NCI-H524 (cell line): ENCODE results near the gene ZFPM1.

Source experiments
- DNase-seq, 2 experiments: peaks; one replicate each; lab custom pipeline; 2025; lab: John Stamatoyannopoulos, UW

ZFPM1 gene

DNA sequence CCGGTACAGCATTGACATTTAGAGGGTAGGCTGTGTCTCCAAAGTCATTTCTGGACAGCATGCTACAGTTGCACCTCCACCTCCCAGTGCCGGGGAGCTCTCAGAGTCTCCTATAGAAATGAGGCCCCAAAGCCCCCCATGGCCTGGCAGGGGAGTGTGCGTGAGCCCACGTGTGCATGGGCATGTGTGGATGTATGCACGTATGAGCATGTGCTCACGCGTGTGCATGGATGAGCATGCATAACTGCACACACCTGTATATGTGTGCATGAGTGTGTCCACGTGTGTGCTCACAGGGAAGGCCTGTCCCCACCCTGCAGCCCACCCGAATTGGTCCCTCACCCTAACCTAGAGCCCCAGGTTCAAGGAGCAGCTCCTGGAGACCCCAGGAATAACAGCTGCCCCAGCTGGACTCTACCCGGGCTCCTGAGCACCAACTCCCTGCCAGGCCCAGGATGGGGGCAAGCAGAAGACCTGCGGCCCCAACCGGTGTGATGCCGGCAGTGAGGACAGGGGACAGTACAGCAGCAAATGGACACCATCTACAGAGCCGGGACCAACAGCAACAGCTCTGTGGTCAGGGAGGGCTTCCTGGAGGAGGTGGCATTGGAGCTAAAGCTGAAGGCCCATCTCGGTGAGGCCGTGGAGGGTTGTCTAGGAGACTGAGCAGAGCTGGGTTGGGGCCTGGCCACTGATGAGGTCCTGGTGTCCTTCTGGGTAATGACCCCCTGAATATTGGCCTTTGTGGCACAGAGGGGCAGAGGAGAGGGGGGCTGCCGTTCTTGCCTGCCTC, 35.2 kb upstream of the ZFPM1 start:
- no peak for DNase-seq

DNA sequence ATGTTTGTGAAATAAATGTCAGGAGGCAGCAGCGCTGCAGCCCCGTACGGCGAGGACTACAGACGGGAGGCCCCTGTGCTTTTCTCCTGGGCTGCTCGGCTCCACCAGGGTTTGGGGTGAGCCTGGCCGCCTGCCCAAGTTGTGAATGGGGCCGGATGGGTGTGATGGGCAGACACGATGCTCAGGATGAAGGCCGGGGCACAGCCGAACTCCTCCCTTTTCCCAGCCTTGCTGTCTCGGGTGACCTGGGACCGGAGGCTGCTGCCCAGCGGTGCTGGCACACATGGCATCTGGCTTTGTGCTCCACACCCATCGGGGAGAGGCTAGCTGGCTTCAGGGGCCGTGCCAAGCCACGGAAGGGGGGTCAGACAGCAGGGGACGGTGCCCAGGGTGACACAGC, 34.2 kb upstream of the ZFPM1 start:
- DNase-seq: no peak

DNA sequence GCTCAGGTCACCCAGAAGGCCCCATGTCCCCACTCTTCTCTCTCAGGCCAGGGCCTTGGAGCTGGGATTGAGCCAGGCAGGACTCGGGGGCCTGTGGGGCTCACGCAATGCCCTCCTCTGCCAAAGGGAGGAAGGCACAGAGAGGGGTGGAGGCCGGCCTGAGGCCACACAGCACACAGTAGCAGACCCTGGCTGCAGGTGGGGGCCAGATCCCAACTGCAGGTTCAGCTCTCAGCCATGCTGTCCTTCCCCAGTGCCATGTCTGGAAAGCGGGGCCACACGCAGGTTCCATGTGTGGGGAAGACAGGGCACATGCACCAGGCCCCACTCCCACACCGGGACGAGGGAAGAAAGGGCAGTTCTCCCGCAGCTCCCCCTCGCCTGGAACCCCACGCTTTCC, 33.3 kb upstream of the ZFPM1 start:
- DNase-seq: no peak

DNA sequence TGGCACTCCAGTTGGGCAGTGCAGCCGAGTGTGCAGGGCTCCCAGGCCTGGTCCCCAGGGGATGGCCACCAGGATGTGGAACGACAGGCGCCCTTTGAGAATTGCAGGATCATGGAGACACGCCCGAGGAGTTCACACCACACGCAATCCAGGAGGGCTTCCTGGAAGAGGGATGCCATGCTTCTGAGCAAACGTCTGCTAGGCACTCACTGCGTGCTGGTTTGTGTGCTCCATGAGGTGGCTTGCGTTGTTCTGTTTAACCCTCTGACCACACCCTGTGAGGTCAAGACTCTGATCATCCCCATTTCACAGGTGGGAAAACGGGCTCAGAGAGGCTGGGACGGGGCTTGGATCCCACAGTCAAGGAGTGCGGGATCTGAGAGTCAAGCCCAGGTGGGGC, 32.6 kb upstream of the ZFPM1 start:
- DNase-seq: no peak

DNA sequence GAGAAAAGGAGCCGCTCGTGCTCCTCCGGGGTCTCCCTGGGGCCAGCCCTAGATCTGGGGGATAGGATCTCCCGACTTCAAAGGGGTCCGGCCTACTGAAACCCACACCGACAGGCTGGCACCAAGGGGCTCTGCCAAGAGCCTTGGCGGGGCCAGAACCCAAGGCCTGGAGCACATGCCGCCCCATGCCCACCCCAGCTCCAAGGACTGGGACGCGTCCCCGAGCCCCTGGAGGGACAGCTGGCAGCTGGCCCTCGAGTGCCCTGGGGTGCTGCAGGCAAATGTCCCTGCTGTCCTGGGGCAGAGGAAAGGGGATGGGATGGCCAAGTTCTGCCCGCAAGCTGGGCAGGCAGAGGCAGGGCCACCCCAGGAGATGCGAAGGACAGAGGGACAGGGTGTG, 31.8 kb upstream of the ZFPM1 start:
- DNase-seq: no peak

DNA sequence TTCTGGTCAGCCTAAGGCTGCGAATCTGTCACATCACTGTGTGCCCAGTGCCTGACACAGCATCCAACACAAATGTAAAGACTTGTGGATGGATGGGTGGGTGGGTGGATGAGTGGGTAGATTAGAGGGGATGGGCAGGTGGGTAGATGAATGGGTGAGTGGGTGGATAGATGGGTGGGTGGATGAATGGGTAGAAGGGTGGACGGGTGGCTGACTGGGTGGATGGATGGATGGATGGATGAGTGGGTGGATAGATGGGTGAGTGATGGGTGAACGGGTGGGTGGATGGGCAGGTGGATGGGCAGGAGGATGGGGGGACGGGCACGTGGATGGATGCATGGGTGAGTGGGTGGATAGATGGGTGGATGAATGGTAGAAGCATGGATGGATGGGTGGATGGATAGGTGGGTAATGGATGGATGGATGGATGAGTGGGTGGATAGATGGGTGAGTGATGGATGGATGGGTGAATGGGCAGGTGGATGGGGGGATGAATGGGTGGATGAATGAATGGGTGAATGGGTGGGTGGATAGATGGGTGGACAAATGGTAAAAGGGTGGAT, 31.1 kb upstream of the ZFPM1 start:
- no peak for DNase-seq

DNA sequence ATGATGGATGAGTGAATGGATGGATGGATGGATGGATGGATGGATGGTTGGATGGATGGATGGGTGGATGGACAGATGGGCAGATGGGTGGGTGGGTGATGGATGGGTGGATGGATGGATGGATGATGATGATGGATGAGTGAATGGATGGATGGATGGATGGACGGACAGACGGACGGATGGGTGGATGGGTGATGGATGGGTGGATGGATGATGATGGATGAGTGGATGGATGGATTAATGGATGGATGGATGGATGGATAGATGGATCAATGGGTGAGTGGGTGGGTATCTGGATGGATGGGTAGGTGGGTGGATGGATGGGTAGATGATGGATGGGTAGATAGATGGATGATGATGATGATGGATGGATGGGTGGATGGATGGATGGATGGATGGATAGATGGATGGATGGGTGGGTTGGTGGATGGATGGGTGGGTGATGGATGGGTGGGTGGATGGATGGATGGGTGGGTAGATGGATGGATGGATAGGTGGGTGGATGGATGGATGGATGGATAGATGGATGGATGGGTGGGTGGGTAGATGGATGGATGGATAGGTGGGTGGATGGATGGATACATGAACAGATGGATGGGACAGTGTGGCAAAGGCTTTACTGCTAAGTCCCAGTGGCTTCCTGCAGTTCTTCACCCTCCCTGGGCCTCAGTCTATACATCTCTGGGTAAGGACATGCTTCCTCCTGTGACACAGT, 30.2 kb upstream of the ZFPM1 start:
- no peak for DNase-seq

DNA sequence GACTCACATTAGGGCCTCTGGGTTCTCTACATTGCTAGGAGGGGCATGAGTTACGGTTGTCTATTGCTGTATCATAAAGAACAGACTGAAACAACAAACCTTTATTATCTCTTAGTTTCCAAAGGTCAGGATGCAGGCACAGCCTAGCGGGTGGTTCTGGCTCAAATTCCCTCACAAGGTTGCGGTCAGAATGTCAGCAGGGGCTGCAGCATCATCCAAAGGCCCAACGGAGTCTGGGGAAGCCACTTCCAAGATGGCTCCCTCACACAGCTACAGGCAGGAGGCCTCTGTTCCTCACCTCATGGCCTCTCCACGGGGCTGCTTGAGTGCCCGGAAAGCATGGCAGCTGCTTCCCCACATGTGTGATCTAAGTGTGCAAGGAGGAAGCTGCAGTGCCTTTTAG, 29.6 kb upstream of the ZFPM1 start:
- DNase-seq: no peak

DNA sequence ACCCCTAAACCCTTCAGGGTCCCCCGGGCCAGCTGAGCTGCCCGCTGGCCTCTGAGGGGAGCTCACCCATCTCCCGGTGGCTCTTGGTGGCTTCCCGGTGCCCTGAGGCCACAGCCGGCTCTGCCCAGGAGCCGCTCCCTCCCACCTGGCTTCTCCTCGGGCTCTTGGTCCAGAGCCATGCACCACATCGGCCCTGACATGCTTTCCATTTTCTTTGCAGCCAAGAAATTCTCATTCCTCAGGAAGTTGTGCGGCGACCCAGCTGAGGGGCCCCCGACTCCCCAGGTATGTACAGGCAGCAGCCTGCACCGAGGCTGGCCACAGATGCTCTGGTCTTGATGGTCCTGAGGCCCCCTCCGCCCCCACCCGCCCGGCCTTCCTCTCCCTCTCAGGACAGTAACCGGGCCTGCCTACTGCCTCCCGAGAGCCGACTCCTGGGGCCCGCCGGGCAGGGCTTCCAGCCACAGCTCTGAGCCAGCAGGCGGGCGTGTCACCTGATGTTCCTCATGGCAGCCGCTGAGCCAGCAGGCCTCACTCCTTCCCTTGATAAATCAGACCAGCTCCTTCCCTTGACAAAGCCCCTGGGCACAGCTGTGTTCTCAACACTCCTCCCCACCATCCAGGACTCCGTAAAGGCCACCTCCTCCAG, 28.4 kb upstream of the ZFPM1 start:
- no peak for DNase-seq

DNA sequence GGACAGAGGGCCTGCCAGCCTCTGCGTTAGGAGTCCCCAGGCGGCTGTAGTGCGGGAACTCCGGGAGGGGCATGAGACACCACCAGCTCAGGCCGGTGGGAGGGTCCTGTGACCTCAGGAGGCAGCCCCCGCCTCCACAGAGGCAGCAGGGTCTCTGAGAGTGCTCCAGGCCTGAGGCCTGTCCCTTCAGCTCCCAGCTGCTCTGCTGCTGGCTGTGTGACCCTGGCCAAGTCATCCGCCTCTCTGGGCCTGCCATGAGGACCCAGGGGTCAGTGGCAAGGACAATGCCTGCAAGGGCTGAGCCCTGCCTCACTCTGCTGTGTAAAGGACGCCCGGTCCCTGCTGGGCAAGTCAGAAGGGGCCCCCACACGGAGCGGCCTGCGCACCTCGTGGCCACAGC, 27.1 kb upstream of the ZFPM1 start:
- no peak for DNase-seq

DNA sequence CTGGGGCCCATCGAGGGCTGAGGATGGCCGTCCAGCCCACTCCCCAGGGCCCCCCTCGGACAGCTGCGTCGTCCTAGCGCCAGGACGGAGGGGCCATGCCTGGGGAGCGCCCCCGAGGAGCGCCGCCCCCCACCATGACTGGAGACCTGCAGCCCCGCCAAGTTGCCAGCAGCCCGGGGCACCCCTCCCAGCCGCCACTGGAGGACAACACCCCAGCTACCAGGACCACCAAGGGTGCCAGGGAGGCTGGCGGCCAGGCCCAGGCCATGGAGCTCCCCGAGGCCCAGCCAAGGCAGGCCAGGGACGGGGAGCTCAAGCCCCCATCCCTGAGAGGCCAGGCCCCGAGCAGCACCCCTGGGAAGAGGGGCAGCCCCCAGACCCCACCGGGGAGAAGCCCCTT, 25.7 kb upstream of the ZFPM1 start:
- DNase-seq: no peak

DNA sequence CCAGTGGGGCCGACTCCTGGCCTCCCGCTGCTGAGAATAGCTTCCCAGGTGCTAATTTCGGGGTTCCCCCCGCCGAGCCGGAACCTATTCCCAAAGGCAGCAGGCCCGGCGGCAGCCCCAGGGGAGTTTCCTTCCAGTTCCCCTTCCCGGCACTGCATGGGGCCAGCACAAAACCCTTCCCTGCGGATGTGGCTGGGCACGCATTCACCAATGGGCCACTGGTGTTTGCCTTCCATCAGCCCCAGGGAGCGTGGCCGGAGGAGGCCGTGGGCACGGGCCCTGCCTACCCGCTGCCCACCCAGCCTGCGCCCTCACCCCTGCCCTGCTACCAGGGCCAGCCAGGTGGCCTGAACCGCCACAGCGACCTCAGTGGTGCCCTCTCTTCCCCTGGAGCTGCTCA, 24.9 kb upstream of the ZFPM1 start:
- DNase-seq: no peak

DNA sequence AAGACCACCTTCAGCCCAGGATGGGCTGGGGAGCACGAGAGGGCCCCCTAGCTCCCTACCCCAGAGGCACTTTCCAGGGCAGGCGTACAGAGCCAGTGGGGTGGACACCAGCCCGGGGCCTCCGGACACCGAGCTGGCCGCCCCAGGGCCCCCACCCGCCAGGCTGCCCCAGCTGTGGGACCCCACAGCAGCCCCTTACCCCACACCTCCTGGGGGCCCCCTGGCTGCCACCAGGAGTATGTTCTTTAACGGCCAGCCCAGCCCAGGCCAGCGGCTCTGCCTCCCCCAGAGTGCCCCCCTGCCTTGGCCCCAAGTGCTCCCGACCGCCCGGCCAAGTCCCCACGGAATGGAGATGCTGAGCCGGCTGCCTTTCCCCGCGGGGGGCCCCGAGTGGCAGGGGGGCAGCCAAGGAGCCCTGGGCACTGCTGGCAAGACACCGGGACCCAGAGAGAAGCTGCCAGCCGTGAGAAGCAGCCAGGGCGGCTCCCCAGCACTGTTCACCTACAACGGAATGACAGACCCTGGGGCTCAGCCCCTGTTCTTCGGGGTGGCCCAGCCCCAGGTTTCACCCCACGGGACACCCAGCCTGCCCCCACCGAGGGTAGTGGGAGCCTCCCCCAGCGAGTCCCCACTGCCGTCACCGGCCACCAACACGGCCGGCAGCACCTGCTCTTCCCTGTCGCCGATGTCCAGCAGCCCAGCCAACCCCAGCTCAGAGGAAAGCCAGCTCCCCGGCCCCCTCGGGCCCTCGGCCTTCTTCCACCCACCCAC, 24.3 kb upstream of the ZFPM1 start:
- DNase-seq: no peak

DNA sequence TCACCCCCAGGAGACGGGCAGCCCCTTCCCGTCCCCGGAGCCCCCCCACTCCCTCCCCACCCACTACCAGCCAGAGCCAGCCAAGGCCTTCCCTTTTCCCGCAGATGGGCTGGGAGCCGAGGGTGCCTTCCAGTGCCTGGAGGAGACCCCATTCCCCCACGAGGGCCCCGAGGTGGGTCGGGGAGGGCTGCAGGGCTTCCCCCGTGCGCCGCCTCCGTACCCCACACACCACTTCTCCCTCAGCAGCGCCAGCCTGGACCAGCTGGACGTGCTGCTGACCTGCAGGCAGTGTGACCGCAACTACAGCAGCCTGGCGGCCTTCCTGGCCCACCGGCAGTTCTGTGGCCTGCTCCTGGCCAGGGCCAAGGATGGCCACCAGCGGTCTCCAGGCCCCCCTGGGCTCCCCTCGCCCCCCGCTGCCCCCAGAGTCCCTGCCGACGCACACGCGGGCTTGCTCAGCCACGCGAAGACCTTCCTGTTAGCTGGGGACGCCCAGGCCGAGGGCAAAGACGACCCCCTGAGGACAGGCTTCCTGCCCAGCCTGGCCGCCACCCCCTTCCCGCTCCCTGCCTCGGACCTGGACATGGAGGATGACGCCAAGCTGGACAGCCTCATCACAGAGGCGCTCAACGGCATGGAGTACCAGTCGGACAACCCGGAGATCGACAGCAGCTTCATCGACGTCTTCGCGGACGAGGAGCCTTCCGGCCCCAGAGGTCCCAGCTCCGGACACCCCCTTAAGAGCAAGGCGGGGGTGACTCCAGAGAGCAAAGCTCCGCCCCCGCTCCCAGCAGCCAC, 23.5 kb upstream of the ZFPM1 start:
- no peak for DNase-seq

DNA sequence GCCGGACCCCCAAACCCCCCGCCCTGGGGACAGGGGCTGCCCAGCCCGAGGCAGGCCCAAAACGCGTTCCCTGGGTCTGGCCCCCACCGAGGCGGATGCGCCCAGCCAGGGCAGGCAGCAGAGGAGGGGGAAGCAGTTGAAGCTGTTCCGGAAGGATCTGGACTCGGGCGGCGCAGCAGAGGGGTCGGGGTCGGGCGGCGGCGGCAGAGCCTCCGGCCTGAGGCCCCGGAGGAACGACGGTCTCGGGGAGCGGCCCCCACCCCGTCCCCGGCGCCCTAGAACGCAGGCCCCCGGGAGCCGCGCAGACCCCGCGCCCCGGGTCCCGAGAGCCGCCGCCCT, 22.9 kb upstream of the ZFPM1 start:
- no peak for DNase-seq

DNA sequence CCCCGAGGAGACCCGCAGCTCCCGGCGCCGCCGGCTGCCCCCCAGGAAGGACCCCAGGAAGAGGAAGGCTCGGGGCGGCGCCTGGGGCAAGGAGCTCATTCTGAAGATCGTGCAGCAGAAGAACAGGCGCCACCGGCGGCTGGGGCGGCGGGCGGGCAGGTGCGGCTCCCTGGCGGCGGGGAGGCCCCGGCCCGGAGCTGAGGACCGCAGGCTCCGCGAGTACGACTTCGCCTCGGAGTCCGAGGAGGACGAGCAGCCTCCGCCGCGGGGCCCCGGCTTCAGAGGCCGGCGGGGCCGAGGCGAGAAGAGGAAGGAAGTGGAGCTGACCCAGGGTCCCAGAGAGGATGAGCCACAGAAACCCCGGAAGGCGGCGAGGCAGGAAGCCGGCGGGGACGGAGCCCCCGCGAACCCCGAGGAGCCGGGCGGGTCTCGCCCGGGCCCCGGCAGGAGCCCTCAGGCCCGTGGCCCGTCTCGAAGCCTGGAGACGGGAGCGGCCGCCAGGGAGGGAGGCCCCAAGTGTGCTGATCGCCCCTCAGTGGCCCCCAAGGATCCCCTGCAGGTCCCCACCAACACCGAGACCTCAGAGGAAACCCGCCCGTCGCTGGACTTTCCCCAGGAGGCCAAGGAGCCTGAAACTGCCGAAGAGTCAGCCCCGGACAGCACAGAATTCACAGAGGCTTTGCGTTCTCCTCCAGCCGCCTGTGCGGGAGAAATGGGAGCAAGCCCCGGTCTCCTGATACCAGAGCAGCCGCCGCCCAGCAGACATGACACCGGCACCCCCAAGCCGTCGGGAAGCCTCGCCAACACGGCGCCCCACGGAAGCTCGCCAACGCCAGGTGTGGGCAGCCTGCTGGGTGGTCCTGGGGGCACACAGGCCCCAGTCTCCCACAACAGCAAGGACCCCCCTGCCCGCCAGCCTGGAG, 22.3 kb upstream of the ZFPM1 start:
- DNase-seq: peak in 1 of 2 experiments; percentile 45

DNA sequence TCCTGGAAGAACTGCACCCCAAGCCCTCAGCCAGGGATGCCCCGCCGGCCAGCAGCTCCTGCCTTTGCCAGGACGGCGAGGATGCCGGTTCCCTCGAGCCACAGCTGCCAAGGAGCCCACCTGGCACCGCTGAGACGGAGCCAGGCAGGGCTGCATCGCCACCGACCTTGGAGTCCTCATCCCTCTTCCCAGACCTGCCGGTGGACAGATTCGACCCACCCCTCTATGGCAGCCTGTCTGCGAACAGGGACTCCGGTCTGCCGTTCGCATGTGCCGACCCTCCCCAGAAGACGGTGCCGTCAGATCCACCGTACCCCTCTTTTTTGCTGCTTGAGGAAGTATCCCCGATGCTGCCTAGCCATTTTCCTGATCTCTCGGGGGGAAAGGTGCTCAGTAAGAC, 21.4 kb upstream of the ZFPM1 start:
- DNase-seq: no peak

DNA sequence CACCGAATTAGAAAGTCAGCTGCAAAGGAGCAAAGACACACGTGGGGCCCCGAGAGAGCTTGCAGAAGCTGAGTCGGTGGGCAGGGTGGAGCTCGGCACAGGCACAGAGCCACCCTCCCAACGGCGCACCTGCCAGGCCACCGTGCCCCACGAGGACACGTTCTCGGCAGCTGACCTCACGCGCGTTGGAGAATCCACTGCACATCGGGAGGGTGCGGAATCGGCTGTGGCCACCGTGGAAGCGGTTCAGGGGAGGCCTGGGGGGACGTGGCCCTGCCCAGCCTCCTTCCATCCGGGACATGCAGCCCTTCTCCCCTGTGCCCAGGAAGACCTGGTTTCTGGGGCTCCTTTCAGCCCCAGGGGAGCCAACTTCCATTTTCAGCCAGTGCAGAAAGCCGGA, 20.9 kb upstream of the ZFPM1 start:
- DNase-seq: no peak

DNA sequence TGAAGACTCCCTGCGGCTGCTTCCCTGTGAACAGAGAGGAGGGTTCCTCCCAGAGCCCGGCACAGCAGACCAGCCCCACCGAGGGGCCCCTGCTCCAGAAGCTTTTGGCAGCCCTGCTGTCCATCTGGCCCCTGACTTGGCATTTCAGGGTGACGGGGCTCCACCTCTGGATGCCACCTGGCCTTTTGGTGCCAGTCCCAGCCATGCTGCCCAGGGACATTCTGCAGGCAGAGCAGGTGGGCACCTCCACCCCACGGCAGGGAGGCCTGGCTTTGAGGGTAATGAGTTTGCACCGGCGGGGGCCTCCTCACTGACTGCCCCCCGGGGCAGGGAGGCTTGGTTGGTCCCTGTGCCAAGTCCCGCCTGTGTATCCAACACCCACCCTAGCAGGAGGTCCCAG, 20.3 kb upstream of the ZFPM1 start:
- no peak for DNase-seq

DNA sequence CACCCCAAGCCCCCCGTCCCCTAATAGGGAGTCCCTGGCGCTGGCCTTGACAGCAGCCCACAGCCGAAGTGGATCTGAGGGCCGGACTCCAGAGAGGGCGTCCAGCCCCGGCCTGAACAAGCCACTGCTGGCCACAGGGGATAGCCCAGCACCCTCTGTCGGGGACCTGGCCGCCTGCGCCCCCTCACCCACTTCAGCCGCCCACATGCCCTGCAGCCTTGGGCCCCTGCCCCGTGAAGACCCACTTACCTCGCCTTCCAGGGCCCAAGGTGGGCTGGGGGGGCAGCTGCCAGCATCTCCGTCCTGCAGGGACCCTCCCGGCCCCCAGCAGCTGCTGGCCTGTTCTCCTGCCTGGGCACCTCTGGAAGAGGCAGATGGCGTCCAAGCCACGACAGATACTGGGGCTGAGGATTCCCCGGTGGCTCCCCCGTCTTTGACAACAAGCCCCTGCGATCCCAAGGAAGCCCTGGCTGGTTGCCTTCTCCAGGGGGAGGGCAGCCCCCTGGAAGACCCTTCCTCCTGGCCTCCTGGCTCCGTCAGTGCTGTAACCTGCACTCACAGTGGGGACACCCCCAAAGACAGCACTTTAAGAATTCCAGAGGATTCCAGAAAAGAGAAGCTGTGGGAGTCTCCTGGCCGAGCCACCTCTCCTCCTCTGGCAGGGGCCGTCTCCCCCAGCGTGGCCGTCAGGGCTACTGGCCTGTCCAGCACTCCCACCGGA, 19.3 kb upstream of the ZFPM1 start:
- DNase-seq: peak in 1 of 2 experiments; percentile 26
